OCI-LY7 (cell line): ENCODE measurements around the gene SMAGP. TPM values are rescaled to one million over a fixed set of nuclear protein-coding genes. Genes with fewer than 3 reads are reported as not detected.
"Not testable (repeated sequence)": the region's sequence is repeated elsewhere in the genome, so short reads cannot be mapped to it uniquely, and the experiment has no call there.

Experiments used
- BruUV-seq: library from RNA; stranded (reverse); fragments of 400-500 nt; replicated peaks from 2 replicates; lab custom pipeline; 2021; lab: Mats Ljungman, UMichigan
- CTCF ChIA-PET: fragments of 300-600 bp; sonication (Branson Sonifier 250); formaldehyde crosslinking; loops from one replicate; lab custom pipeline; 2022; ENCODE audit warnings: antibody characterized with exemption; ENCODE audit not compliant: unreplicated experiment; lab: Charles Lee
- POLR2A ChIA-PET: fragments of 300-600 bp; sonication (Branson Sonifier 250); formaldehyde crosslinking; loops from one replicate; lab custom pipeline; 2022; ENCODE audit warnings: antibody characterized with exemption; lab: Charles Lee
- DNase-seq: peaks from one replicate; pipeline ENCODE4 v3.0.0-alpha.2; 2015; ENCODE audit warnings: low spot score
- H2AFZ ChIP-seq: fragments of 200-600 bp; sonication (generic), shearing (Covaris generic); 2 replicates; pipeline ENCODE4 v1.6.1; 2014; ENCODE audit warnings: mild to moderate bottlenecking, antibody characterized with exemption, low read length, moderate library complexity
- H3K27ac ChIP-seq: fragments of 200-600 bp; sonication (generic); 2 replicates; pipeline ENCODE4 v1.5.1; 2014; ENCODE audit warnings: mixed run types, low read depth, mild to moderate bottlenecking, moderate library complexity, low read length, inconsistent platforms; ENCODE audit not compliant: poor library complexity, severe bottlenecking
- H3K36me3 ChIP-seq: fragments of 200-600 bp; sonication (generic); 2 replicates; pipeline ENCODE4 v1.6.1; 2014; ENCODE audit warnings: mild to moderate bottlenecking, antibody characterized with exemption, low read length, moderate library complexity, mixed read lengths; ENCODE audit not compliant: insufficient read depth
- H3K4me1 ChIP-seq: fragments of 200-600 bp; sonication (generic); 2 replicates; pipeline ENCODE4 v1.5.1; 2014; ENCODE audit warnings: mild to moderate bottlenecking, low read length; ENCODE audit not compliant: insufficient read depth, poor library complexity, severe bottlenecking
- H3K4me2 ChIP-seq: fragments of 200-600 bp; sonication (generic); 2 replicates; pipeline ENCODE4 v1.6.1; 2014; ENCODE audit warnings: mild to moderate bottlenecking, low read length
- H3K4me3 ChIP-seq: fragments of 200-600 bp; sonication (generic); 2 replicates; pipeline ENCODE4 v1.5.1; 2014; ENCODE audit warnings: mild to moderate bottlenecking, low read depth, low read length; ENCODE audit not compliant: poor library complexity, severe bottlenecking
- H3K79me2 ChIP-seq: fragments of 200-600 bp; sonication (generic); 2 replicates; pipeline ENCODE4 v1.6.1; 2016; ENCODE audit warnings: low read depth, mild to moderate bottlenecking, low read length, moderate library complexity, mixed read lengths; ENCODE audit not compliant: insufficient read depth
- H3K9me2 ChIP-seq: fragments of 200-600 bp; sonication (generic); 2 replicates; pipeline ENCODE4 v1.6.1; 2016; ENCODE audit warnings: mild to moderate bottlenecking, low read length, mixed read lengths; ENCODE audit not compliant: insufficient read depth
- H3K9me3 ChIP-seq: fragments of 200-600 bp; sonication (generic); 2 replicates; pipeline ENCODE4 v1.6.1; 2014; ENCODE audit warnings: mild to moderate bottlenecking, mixed run types, low read length, mixed read lengths
- H4K20me1 ChIP-seq: fragments of 200-600 bp; sonication (generic); 2 replicates; pipeline ENCODE4 v1.6.1; 2014; ENCODE audit warnings: mild to moderate bottlenecking, antibody characterized with exemption, low read length, moderate library complexity, mixed read lengths; ENCODE audit not compliant: insufficient read depth
- CTCF ChIP-seq: fragments of 200-600 bp; sonication (generic); conservative IDR thresholded peaks from 2 replicates; pipeline ENCODE4 v1.5.1; 2014; ENCODE audit warnings: mild to moderate bottlenecking, antibody characterized with exemption, low read length, moderate library complexity, mixed read lengths
- EZH2phosphoT487 ChIP-seq: fragments of 200-600 bp; sonication (generic); IDR thresholded peaks from 2 replicates; pipeline ENCODE4 v1.6.1; 2018; ENCODE audit warnings: low read depth, borderline replicate concordance, mild to moderate bottlenecking, mixed run types, antibody characterized with exemption, low read length, moderate library complexity, mixed read lengths
- intact Hi-C: fragments of 100-400 bp; cut with micrococcal nuclease; formaldehyde crosslinking; loops from one replicate; pipeline ENCODE4 v1.10.0; 2022; ENCODE audit not compliant: unreplicated experiment
- total RNA-seq, 2 experiments: library from RNA; depleted of rRNA in 1 of 2; stranded (reverse); fragments of >200 nt in 1 of 2; shearing (Covaris generic) in 1 of 2; gene quantifications; 2 replicates each; pipeline ENCODE4 v1.2.3, GENCODE V29; 2014 to 2022

Gene SMAGP
- total RNA-seq, 2 experiments from 2014 or later, result 2.6 TPM; not detected in 1

GRCh38 chr12:51291603-51292513 is 21.6 kb upstream of the SMAGP start:
- H3K4me3 ChIP-seq, CTCF ChIA-PET, intact Hi-C loops, H4K20me1 ChIP-seq, H3K27ac ChIP-seq, H3K36me3 ChIP-seq, H3K4me2 ChIP-seq, H3K9me2 ChIP-seq, H3K79me2 ChIP-seq, BruUV-seq, H3K9me3 ChIP-seq, DNase-seq, H2AFZ ChIP-seq, H3K4me1 ChIP-seq, POLR2A ChIA-PET: not testable (repeated sequence)
- TF ChIP-seq CTCF, result peak; percentile 30; the same call in 1 of the 2 replicates

GRCh38 chr12:51285843-51286242 is 15.6 kb upstream of the SMAGP start:
- Histone ChIP-seq H3K4me2 (no peak overlapping the region), H2AFZ (no peak overlapping the region), H3K9me3 (no peaks in the 10 kb centered on the region), H3K4me3 (no peak overlapping the region), H3K9me2 (no peaks in the 10 kb centered on the region), H4K20me1 (no peaks in the 10 kb centered on the region), H3K27ac (no peak overlapping the region), H3K36me3 (no peaks in the 10 kb centered on the region), H3K79me2 (no peaks in the 10 kb centered on the region), H3K4me1 (no peaks in the 10 kb centered on the region)
- no peak for DNase-seq
- ChIA-PET POLR2A (no interaction called here), CTCF (no interaction called here)
- no TSS peak for BruUV-seq
- intact Hi-C loops, result no loop called here
- TF ChIP-seq CTCF, result no peak
- no peak for TF ChIP-seq EZH2phosphoT487
